Measurements from ENCODE around the gene TCIRG1.

GRCh38 chr11:68090706-68091105 is 51.9 kb downstream of the TCIRG1 start:
- TF ChIP-seq CTCF (IDR thresholded peaks at IDR 0.05; ENCODE audit: low read depth, low read length) (no peak), POLR2A (IDR thresholded peaks at IDR 0.05; ENCODE audit: extremely low read depth, insufficient read length) (no peak)
